ENCODE data around the gene GATAD1. TPM values are rescaled to one million over a fixed set of nuclear protein-coding genes. Genes with fewer than 3 reads are reported as not detected.

GATAD1 gene
- total and polyA plus RNA-seq, 2 of the 8 experiments (the other 6 are each of a cell fraction or from before 2014, with no cell fraction given) = 17.1 to 34.7 TPM

DNA sequence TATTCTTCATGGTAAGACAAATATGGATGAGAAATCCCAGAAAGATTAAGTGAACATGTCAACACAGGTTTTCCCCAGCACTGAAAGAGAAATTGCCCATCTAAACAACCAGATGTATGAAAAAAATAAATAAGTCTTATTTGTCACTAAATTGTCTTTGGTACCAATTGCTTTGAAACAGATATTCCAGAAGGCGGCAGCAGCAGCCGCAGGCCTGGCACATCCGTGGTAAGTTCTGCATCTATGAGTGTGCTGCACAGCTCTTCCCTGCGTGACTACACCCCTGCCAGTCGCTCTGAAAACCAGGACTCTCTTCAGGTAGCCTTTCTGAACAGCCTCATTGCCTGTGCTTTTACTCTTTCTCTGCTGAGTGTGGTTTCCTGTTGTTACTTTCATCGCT is 49.7 kb upstream of the GATAD1 start:
- Histone ChIP-seq H2BK120ac (replicated peaks; ENCODE audit: low read depth, low read length) (no peak overlapping the region), H3K18ac (ENCODE audit: extremely low read depth, low read length) (no peak overlapping the region), H3K56ac (replicated peaks; ENCODE audit: insufficient read length, low read depth, low read length) (no peak overlapping the region), H4K8ac (ENCODE audit: extremely low read depth, insufficient read depth, low read length) (no peak overlapping the region), H2BK20ac (ENCODE audit: low read length) (no peak overlapping the region), H3K9ac (replicated peaks in 1 of 4; ENCODE audit: extremely low read depth in 1 of 4, low read depth in 3 of 4, low read length in 3 of 4) (no peak overlapping the region), H3K4ac (replicated peaks; ENCODE audit: insufficient read length, low read depth, low read length) (no peak overlapping the region), H3K23ac (ENCODE audit: insufficient read length) (no peak overlapping the region), H2BK12ac (ENCODE audit: low read depth, low read length) (no peak overlapping the region), H4K20me1 (replicated peaks in 1 of 2; ENCODE audit: control insufficient read depth in 1 of 2, insufficient read depth in 2 of 2, low read length in 2 of 2) (peaks cover 0 to 1% of the 10 kb centered on the region in 2 experiments), H2BK15ac (ENCODE audit: low read length) (no peak overlapping the region), H3K27ac (ENCODE audit: low read depth, low read length) (no peak overlapping the region), H2AK5ac (ENCODE audit: low read depth, low read length) (no peak overlapping the region), H3K4me1 (replicated peaks in 1 of 4; ENCODE audit: control insufficient read depth in 3 of 4, insufficient read depth in 4 of 4, low read length in 3 of 4) (no peaks in the 10 kb centered on the region), H2BK5ac (ENCODE audit: low read depth, low read length) (no peak overlapping the region), H3K23me2 (ENCODE audit: low read depth, low read length) (no peaks in the 10 kb centered on the region), H4K91ac (replicated peaks; ENCODE audit: insufficient read length, low read length) (no peak overlapping the region), H3K27me3 (replicated peaks in 1 of 4; ENCODE audit: control insufficient read depth in 3 of 4, extremely low read depth in 1 of 4, insufficient read depth in 3 of 4, low read length in 3 of 4) (peaks cover 0 to 1% (median 0%) of the 10 kb centered on the region in 4 experiments; a peak in 1 of 7 replicates), H3K9me3 (ENCODE audit: insufficient read depth in 2 of 2, low read depth in 1 of 2, low read length in 1 of 2) (no peaks in the 10 kb centered on the region), H3K79me2 (ENCODE audit: control insufficient read depth in 1 of 2, insufficient read depth in 2 of 2, low read length in 2 of 2) (no peaks in the 10 kb centered on the region), H3K4me3 (ENCODE audit: extremely low read depth in 1 of 4, insufficient read depth in 2 of 4, low read depth in 3 of 4, low read length in 4 of 4) (no peak overlapping the region), H3K79me1 (ENCODE audit: low read depth, low read length) (no peaks in the 10 kb centered on the region), H3K36me3 (ENCODE audit: control insufficient read depth in 2 of 4, insufficient read depth in 4 of 4, low read length in 3 of 4) (peaks cover 2 to 35% (median 14%) of the 10 kb centered on the region in 4 experiments; a peak in 7 of 8 replicates), H3K4me2 (ENCODE audit: insufficient read depth in 1 of 2, low read depth in 2 of 2, low read length in 2 of 2) (no peak overlapping the region), H4K5ac (ENCODE audit: insufficient read length, low read depth, low read length) (no peak overlapping the region), H2AFZ (ENCODE audit: low read length) (no peak overlapping the region), H3K14ac (ENCODE audit: insufficient read length) (no peak overlapping the region)
- WGBS, 2 experiments (ENCODE audit: extremely low coverage in 1 of 2, insufficient coverage in 1 of 2, insufficient read length in 1 of 2, insufficient replicate concordance in 2 of 2, low coverage in 1 of 2, low lambda C conversion rate in 2 of 2, missing lambda C conversion rate in 1 of 2) = 90% methylated on average over 6 of the region's 6 CpGs; no CpG with 5 or more reads in 1 of the 2 experiments
- CTCF ChIA-PET (ENCODE audit: partially characterized antibody) = no interaction called here
- POLR2A ChIA-PET (ENCODE audit: partially characterized antibody) = no interaction called here
- TF ChIP-seq KDM4A (IDR thresholded peaks at IDR 0.05; ENCODE audit: low read depth, low read length, severe bottlenecking) (no peak), RFX5 (IDR thresholded peaks at IDR 0.05; ENCODE audit: borderline replicate concordance, low read depth, low read length) (no peak), BCL11A (IDR thresholded peaks at IDR 0.05; ENCODE audit: low read depth in 2 of 2, low read length in 2 of 2) (no peak), JUND (IDR thresholded peaks at IDR 0.05; ENCODE audit: low read length) (no peak), HDAC6 (IDR thresholded peaks at IDR 0.05; ENCODE audit: low read depth, low read length) (no peak), GTF2F1 (IDR thresholded peaks at IDR 0.05; ENCODE audit: borderline replicate concordance, low read depth, low read length) (no peak), SRF (IDR thresholded peaks at IDR 0.05; ENCODE audit: low read depth, low read length) (no peak), YY1 (IDR thresholded peaks at IDR 0.05; ENCODE audit: low read depth, low read length) (no peak), POU5F1 (IDR thresholded peaks at IDR 0.05; ENCODE audit: low read depth, low read length) (no peak), BACH1 (IDR thresholded peaks at IDR 0.05; ENCODE audit: low read length) (no peak), RXRA (IDR thresholded peaks at IDR 0.05; ENCODE audit: insufficient read depth, low read depth, low read length) (no peak), RBBP5 (IDR thresholded peaks at IDR 0.05; ENCODE audit: borderline replicate concordance, low read depth, low read length) (no peak)
- DNase-seq (ENCODE audit: low read depth in 1 of 2, low spot score in 2 of 2) (no peak), FAIRE-seq (no peak)
